Right lobe of liver (tissue), 6 donors: ENCODE results near the gene RNF44. TPM values are rescaled to one million over a fixed set of nuclear protein-coding genes. Genes with fewer than 3 reads are reported as not detected.

ENCODE experiments used
- ATAC-seq, 4 donors: fragments of 200-7000 bp; cut with Tn5 transposase; one replicate each; pipeline ENCODE4 v1.9.1; 2020; ENCODE audit warnings: mild to moderate bottlenecking in 4 of 4, moderate library complexity in 4 of 4
- DNase-seq, 3 donors: peaks; one replicate each; pipeline ENCODE4 v3.0.0-alpha.2; 2020
- H3K27ac ChIP-seq, 3 donors: fragments of 200-600 bp; one replicate each; pipeline ENCODE4 v1.8.0; 2022
- H3K27me3 ChIP-seq, 2 donors: fragments of 200-600 bp; one replicate each; pipeline ENCODE4 v1.8.0; 2022
- H3K36me3 ChIP-seq, 4 donors: fragments of 200-600 bp; sonication (generic) in 1 of 4; one replicate each; pipeline versions ENCODE4 v1.5.1 to v1.8.0; 2017 to 2022; ENCODE audit warnings: control low read depth in 1 of 4
- H3K4me1 ChIP-seq, 4 donors: fragments of 200-600 bp; sonication (generic) in 1 of 4; one replicate each; pipeline versions ENCODE4 v1.5.1 to v1.8.0; 2017 to 2022; ENCODE audit warnings: control low read depth in 1 of 4
- H3K4me3 ChIP-seq, 3 donors: fragments of 200-600 bp; one replicate each; pipeline ENCODE4 v1.8.0; 2022
- H3K9me3 ChIP-seq, 4 donors: fragments of 200-600 bp; sonication (generic) in 1 of 4; one replicate each; pipeline versions ENCODE4 v1.5.1 to v1.8.0; 2017 to 2022; ENCODE audit warnings: control low read depth in 1 of 4
- CTCF ChIP-seq, 4 donors: fragments of 200-600 bp in 3 of 4; fragments of 450-650 bp in 1 of 4; IDR thresholded peaks; one replicate each; pipeline versions ENCODE4 v1.5.1 to v1.8.0; 2016 to 2022; ENCODE audit warnings: antibody characterized with exemption in 4 of 4, mild to moderate bottlenecking in 2 of 4
- POLR2A ChIP-seq: fragments of 450-650 bp; IDR thresholded peaks from one replicate; pipeline ENCODE4 v1.6.1; 2017; ENCODE audit warnings: antibody characterized with exemption, mild to moderate bottlenecking
- WGBS: methylation state at CpG from one replicate; pipeline ENCODE4 v1.1.6; 2018; ENCODE audit warnings: low coverage, low lambda C conversion rate; ENCODE audit not compliant: insufficient coverage; ENCODE audit errors: missing lambda C conversion rate; 5-methylcytosine and 5-hydroxymethylcytosine counted together
- intact Hi-C, 2 donors: fragments of 100-400 bp; cut with DNase I; formaldehyde crosslinking; loops; one replicate each; pipeline versions ENCODE4 v1.11.2 to v1.14.1; 2022
- long read RNA-seq: library from polyadenylated mRNA; unstranded; transcript quantifications from one replicate; pipeline ENCODE4 v2.0.0, GENCODE V29; 2019
- total RNA-seq, 6 experiments: library from RNA; depleted of rRNA in 2 of 6; stranded (reverse); fragments of >200 nt in 2 of 6; fragmentation: NEBNext Ultra II Directional in 3 of 6; extraction: Animal tissue kit (Norgen Biotek cat#: 25700) in 3 of 6; gene quantifications; one replicate each; pipeline versions ENCODE4 v1.1.0 to v1.2.4, GENCODE V29; 2016 to 2023
- donor health status: DM: no; HTN: yes; CAD: no.
- donor health status: DM: no; HTN: no; CAD: no.
- donor health status: DM: no; HTN: no; CAD: no.
- donor health status: DM: no; HTN: yes; CAD: no.
- donor health status: DM: no; HTN: yes; CAD: no.

Gene RNF44
- 10 to 100 TPM in 4 of 6 experiments, 1 to 10 TPM in 2; 5.1 to 16.3 (median 12.7) TPM for total RNA-seq
- long read RNA-seq, partial matches to known transcripts: 0 of 1 reads
- long read RNA-seq, other reads (novel, unspliced or antisense): 1 of 1 reads

DNA sequence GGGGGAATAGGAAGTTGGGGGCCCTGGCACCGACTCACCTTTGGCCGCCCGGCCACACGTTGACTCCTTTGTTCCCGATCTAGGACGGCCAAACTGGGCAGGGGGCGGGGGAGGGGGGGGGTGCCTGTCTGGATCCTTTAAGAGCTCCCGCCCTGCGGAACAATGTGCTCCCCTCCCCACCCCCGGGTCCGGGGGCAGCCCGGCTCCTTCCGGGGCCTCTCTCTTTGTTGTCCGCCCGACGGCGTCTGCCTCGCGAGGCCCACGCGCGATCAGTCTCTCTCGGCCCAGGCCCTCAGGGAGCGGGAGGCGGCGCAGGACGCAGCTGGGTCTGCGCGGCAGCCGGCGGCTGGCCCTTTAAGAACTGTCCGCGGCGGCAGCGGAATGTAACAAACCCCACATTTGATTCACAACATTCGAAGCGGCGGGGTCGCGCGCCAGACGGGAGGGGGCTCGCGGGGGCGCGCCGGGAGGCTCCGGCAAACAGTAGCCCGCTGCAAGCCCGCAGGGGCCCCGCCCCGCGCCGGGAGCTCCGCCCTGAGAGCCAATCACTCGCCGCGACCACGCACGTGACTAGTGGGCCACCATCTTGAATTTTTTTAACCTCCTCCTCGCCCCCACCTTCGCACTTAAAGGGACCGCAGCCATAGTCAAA is at the start of gene RNF44:
TSS of gene RNF44 (minus strand) at position 501 of the 652 bp plus-strand sequence. CDS start 4,930 bp downstream, outside the sequence.
- Histone ChIP-seq H3K4me1 (peaks cover 0 to 37% (median 25%) of the 10 kb centered on the region in 4 donors), H3K4me3 (peak within 1 kb of the TSS; percentile 83 to 93 (median 92)), H3K27ac (peak within 1 kb of the TSS; percentile 97 to 98 (median 97)), H3K9me3 (no peaks in the 10 kb centered on the region), H3K27me3 (no peaks in the 10 kb centered on the region), H3K36me3 (peaks cover 0 to under 1% (median 0%) of the 10 kb centered on the region in 4 donors)
- intact Hi-C loops: loop anchor here in 1 of 2 donors (10.0 kb wide), 1 partner anchor 92 kb away; the partner anchor contains the start of gene FAF2
- WGBS: 3% methylated on average over 5 of the region's 63 CpGs
- TF ChIP-seq POLR2A (peak; percentile 64), CTCF (IDR thresholded peaks at IDR 0.05) (no peak)
- ATAC-seq: peak; percentile 75 to 82 (median 79)
- DNase-seq: peak; percentile 98

GRCh38 chr5:176583076-176583475 is 45.9 kb upstream of the RNF44 start:
- intact Hi-C loops: no loop called here

DNA sequence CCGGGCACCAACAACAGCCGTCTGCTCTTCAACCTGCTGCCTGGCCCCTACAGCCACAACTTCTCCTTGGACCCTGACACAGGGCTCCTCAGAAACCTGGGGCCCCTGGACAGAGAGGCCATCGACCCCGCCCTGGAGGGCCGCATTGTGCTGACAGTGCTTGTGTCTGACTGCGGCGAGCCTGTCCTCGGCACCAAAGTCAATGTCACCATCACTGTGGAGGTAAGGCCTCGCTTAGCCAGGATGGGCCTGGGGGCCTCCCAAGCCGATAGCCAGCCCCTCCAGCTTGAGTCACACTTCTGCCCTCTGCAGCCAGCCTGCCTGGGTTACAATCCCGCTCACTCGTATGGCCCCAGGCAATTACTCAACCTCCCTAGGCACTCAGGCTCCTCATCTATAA is 44.2 kb upstream of the RNF44 start:
- Histone ChIP-seq H3K36me3 (no peaks in the 10 kb centered on the region), H3K4me3 (no peak overlapping the region), H3K9me3 (peaks cover 0 to 3% (median 0%) of the 10 kb centered on the region in 4 donors), H3K27ac (no peak overlapping the region), H3K4me1 (no peaks in the 10 kb centered on the region), H3K27me3 (no peaks in the 10 kb centered on the region)
- DNase-seq (no peak), ATAC-seq (no peak)
- 84% methylated on average over 3 of the region's 12 CpGs for WGBS
- intact Hi-C loops: no loop called here
- TF ChIP-seq POLR2A: no peak
- no peak for TF ChIP-seq CTCF (IDR thresholded peaks at IDR 0.05)

More at GRCh38 chr5:176583076-176583475, 45.9 kb upstream of the RNF44 start:
- no peak for ATAC-seq
- Histone ChIP-seq H3K27me3 (no peaks in the 10 kb centered on the region), H3K27ac (no peak overlapping the region), H3K9me3 (peaks cover 0 to 3% (median 0%) of the 10 kb centered on the region in 4 donors), H3K4me1 (no peaks in the 10 kb centered on the region), H3K4me3 (no peak overlapping the region), H3K36me3 (no peaks in the 10 kb centered on the region)
- WGBS: 81% methylated on average over 4 of the region's 4 CpGs
- DNase-seq: no peak
- TF ChIP-seq CTCF (IDR thresholded peaks at IDR 0.05) (no peak), POLR2A (no peak)

DNA sequence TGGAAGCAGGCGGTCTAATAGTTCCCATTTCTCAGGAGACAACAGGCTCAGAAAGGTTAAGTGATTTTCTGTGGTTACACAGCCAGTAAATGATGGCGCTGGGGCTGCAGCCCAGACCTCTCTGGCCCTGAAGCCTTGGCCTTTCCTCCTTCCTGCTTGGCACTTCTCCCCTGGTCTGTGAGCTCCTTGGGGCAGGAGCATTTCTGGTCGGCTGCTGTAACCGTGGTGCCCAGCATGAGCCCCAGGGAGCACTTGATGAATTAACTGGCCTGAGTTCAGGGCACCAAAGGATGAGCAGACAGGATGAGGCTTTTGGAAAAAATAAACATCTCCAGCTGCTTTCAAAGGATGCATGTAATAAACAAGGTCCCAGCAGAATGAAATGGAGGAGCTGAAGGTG is 42.1 kb upstream of the RNF44 start:
- no peaks in the 10 kb centered on the region for H3K36me3 ChIP-seq
- no peak overlapping the region for H3K4me3 ChIP-seq
- DNase-seq: no peak
- H3K4me1 ChIP-seq: no peaks in the 10 kb centered on the region
- no peak for TF ChIP-seq POLR2A
- WGBS: no CpG with 5 or more reads among the region's 4 CpGs
- H3K9me3 ChIP-seq: no peaks in the 10 kb centered on the region
- no peak for ATAC-seq
- no peak overlapping the region for H3K27ac ChIP-seq
- H3K27me3 ChIP-seq: no peaks in the 10 kb centered on the region
- intact Hi-C loops: no loop called here

- DNase-seq (no peak), ATAC-seq (peak; percentile 49 to 73 (median 66))
- intact Hi-C loops: no loop called here
- no peak for TF ChIP-seq POLR2A
- peak in 2 of 4 donors; percentile 23 to 35 for TF ChIP-seq CTCF (IDR thresholded peaks at IDR 0.05)
- no peaks in the 10 kb centered on the region for H3K36me3 ChIP-seq
- no peaks in the 10 kb centered on the region for H3K4me1 ChIP-seq
- H3K27ac ChIP-seq: no peak overlapping the region
- no peaks in the 10 kb centered on the region for H3K27me3 ChIP-seq
- H3K4me3 ChIP-seq: no peak overlapping the region
- H3K9me3 ChIP-seq: no peaks in the 10 kb centered on the region
- WGBS: no CpG with 5 or more reads among the region's 15 CpGs
Measured at GRCh38 chr5:176578391-176578808, 41.2 kb upstream of the RNF44 start.
